Measurements from ENCODE around the gene ZNF138. TPM values are rescaled to one million over a fixed set of nuclear protein-coding genes. Genes with fewer than 3 reads are reported as not detected.

Gene ZNF138
- polyA plus RNA-seq, 1 donor from 2014 or later, result 50.4 TPM

DNA sequence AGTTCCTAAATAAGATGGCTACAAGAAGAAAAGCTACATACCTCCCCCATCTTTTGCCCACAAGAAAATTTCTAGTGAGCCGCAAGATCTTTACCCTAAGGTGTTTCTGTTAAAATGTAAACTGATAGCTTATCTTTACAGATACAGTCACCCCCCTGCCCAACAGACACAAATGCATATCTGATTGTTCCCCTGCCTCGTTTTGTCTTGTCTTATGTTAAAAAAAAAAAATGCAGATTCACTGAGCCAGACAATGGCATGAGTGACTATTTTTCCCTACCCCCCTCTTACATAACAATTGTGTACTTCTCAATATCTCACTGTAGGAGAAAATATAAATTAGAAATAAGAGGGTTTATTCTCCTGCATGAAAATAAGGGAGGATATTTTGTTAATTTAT, 8.5 kb downstream of the ZNF138 start:
- H3K9me2 ChIP-seq (ENCODE audit: insufficient read depth, low read length), result no peaks in the 10 kb centered on the region
- H3K9me3 ChIP-seq (ENCODE audit: low read length), result no peaks in the 10 kb centered on the region
- H3K9ac ChIP-seq (ENCODE audit: low read length), result no peak overlapping the region
- H3K4me2 ChIP-seq (ENCODE audit: low read length), result no peak overlapping the region
- no peak overlapping the region for H3K27ac ChIP-seq (ENCODE audit: low read length)
- H3K4me3 ChIP-seq (ENCODE audit: low read length), result no peak overlapping the region
- H3K36me3 ChIP-seq (ENCODE audit: insufficient read depth, low read length), result peaks cover 32% of the 10 kb centered on the region
- H3F3A ChIP-seq (ENCODE audit: insufficient read depth, low read length, poor library complexity, severe bottlenecking), result no peaks in the 10 kb centered on the region
- TF ChIP-seq CTCF (IDR thresholded peaks at IDR 0.05; ENCODE audit: poor library complexity, severe bottlenecking) (no peak), SMC3 (conservative IDR thresholded peaks at IDR 0.05; ENCODE audit: poor library complexity) (no peak), EP300 (conservative IDR thresholded peaks at IDR 0.05; ENCODE audit: poor library complexity, severe bottlenecking) (no peak), POLR2AphosphoS5 (IDR thresholded peaks at IDR 0.05) (no peak), EZH2 (IDR thresholded peaks at IDR 0.05; ENCODE audit: borderline replicate concordance, insufficient read depth, low read length, poor library complexity, severe bottlenecking) (no peak), MXI1 (conservative IDR thresholded peaks at IDR 0.05; ENCODE audit: poor library complexity, severe bottlenecking) (no peak), RAD21 (conservative IDR thresholded peaks at IDR 0.05) (no peak), TAF1 (IDR thresholded peaks at IDR 0.05; ENCODE audit: low read depth) (no peak)
- TF ChIP-seq, protein P1, sequence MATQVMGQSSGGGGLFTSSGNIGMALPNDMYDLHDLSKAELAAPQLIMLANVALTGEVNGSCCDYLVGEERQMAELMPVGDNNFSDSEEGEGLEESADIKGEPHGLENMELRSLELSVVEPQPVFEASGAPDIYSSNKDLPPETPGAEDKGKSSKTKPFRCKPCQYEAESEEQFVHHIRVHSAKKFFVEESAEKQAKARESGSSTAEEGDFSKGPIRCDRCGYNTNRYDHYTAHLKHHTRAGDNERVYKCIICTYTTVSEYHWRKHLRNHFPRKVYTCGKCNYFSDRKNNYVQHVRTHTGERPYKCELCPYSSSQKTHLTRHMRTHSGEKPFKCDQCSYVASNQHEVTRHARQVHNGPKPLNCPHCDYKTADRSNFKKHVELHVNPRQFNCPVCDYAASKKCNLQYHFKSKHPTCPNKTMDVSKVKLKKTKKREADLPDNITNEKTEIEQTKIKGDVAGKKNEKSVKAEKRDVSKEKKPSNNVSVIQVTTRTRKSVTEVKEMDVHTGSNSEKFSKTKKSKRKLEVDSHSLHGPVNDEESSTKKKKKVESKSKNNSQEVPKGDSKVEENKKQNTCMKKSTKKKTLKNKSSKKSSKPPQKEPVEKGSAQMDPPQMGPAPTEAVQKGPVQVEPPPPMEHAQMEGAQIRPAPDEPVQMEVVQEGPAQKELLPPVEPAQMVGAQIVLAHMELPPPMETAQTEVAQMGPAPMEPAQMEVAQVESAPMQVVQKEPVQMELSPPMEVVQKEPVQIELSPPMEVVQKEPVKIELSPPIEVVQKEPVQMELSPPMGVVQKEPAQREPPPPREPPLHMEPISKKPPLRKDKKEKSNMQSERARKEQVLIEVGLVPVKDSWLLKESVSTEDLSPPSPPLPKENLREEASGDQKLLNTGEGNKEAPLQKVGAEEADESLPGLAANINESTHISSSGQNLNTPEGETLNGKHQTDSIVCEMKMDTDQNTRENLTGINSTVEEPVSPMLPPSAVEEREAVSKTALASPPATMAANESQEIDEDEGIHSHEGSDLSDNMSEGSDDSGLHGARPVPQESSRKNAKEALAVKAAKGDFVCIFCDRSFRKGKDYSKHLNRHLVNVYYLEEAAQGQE (IDR thresholded peaks at IDR 0.05; ENCODE audit: borderline replicate concordance), result no peak
- peaks cover 67% of the 10 kb centered on the region for H3K79me2 ChIP-seq (replicated peaks; ENCODE audit: insufficient read depth, low read length)
- no peak overlapping the region for H2AFZ ChIP-seq (ENCODE audit: low read depth, low read length)
- H3K27me3 ChIP-seq (ENCODE audit: insufficient read depth, low read depth, low read length), result no peaks in the 10 kb centered on the region
- no peaks in the 10 kb centered on the region for H4K20me1 ChIP-seq (ENCODE audit: insufficient read depth)

- H3K27ac ChIP-seq (ENCODE audit: low read length), result no peak overlapping the region
- no peaks in the 10 kb centered on the region for H3K9me2 ChIP-seq (ENCODE audit: insufficient read depth, low read length)
- peaks cover 17% of the 10 kb centered on the region for H3K79me2 ChIP-seq (replicated peaks; ENCODE audit: insufficient read depth, low read length)
- no peak for TF ChIP-seq MXI1 (conservative IDR thresholded peaks at IDR 0.05; ENCODE audit: poor library complexity, severe bottlenecking)
- TF ChIP-seq CTCF (IDR thresholded peaks at IDR 0.05; ENCODE audit: poor library complexity, severe bottlenecking), result no peak
- TF ChIP-seq POLR2AphosphoS5 (IDR thresholded peaks at IDR 0.05), result no peak
- TF ChIP-seq RAD21 (conservative IDR thresholded peaks at IDR 0.05), result no peak
- TF ChIP-seq EP300 (conservative IDR thresholded peaks at IDR 0.05; ENCODE audit: poor library complexity, severe bottlenecking), result no peak
- no peak for TF ChIP-seq TAF1 (IDR thresholded peaks at IDR 0.05; ENCODE audit: low read depth)
- TF ChIP-seq SMC3 (conservative IDR thresholded peaks at IDR 0.05; ENCODE audit: poor library complexity), result no peak
- no peak for TF ChIP-seq EZH2 (IDR thresholded peaks at IDR 0.05; ENCODE audit: borderline replicate concordance, insufficient read depth, low read length, poor library complexity, severe bottlenecking)
- TF ChIP-seq, protein P1 (IDR thresholded peaks at IDR 0.05; ENCODE audit: borderline replicate concordance), result no peak
- H4K20me1 ChIP-seq (ENCODE audit: insufficient read depth), result no peaks in the 10 kb centered on the region
- no peak overlapping the region for H3K4me2 ChIP-seq (ENCODE audit: low read length)
- H3K4me3 ChIP-seq (ENCODE audit: low read length), result no peak overlapping the region
- H3K9me3 ChIP-seq (ENCODE audit: low read length), result no peaks in the 10 kb centered on the region
- H2AFZ ChIP-seq (ENCODE audit: low read depth, low read length), result no peak overlapping the region
- H3K36me3 ChIP-seq (ENCODE audit: insufficient read depth, low read length), result peaks cover 14% of the 10 kb centered on the region
- no peak overlapping the region for H3K9ac ChIP-seq (ENCODE audit: low read length)
- no peaks in the 10 kb centered on the region for H3K27me3 ChIP-seq (ENCODE audit: insufficient read depth, low read depth, low read length)
- H3F3A ChIP-seq (ENCODE audit: insufficient read depth, low read length, poor library complexity, severe bottlenecking), result no peaks in the 10 kb centered on the region
Measured at GRCh38 chr7:64807731-64808365, 13.6 kb downstream of the ZNF138 start.

Data from neural cell (in vitro differentiated cells).